ENCODE data around the gene REX1BD. TPM values are rescaled to one million over a fixed set of nuclear protein-coding genes. Genes with fewer than 3 reads are reported as not detected.
A peak's percentile ranks its signal among the peaks of the same experiment; 100 is the strongest.

The REX1BD gene
- total and polyA plus RNA-seq, 2 of the 13 experiments (the other 11 are each of a cell fraction or from before 2014, with no cell fraction given), result 7.5 to 25.4 TPM

- no peak for TF ChIP-seq ZBED4 (CRISPR knock-in tag; IDR thresholded peaks at IDR 0.05; ENCODE audit: borderline replicate concordance)
- TF ChIP-seq KDM5A (IDR thresholded peaks at IDR 0.05; ENCODE audit: borderline replicate concordance, low read length), result no peak
- no peak for TF ChIP-seq ZIK1 (CRISPR knock-in tag; IDR thresholded peaks at IDR 0.05; ENCODE audit: borderline replicate concordance, low read depth)
- peak; percentile 10; the same call in 1 of the 2 replicates for TF ChIP-seq ZNF362 (CRISPR knock-in tag; IDR thresholded peaks at IDR 0.05; ENCODE audit: borderline replicate concordance)
Measured at GRCh38 chr19:18551631-18552030, 37.0 kb upstream of the REX1BD start (continued).

GRCh38 chr19:18557411-18558201, 31.0 kb upstream of the REX1BD start, which contains the start of gene KXD1:
TSS of gene KXD1 (plus strand) at chr19:18557870. CDS start at chr19:18562057, 4,187 bp downstream.
- 2% methylated on average over 36 of the region's 58 CpGs for WGBS (ENCODE audit: low lambda C conversion rate)
- POLR2A ChIA-PET, result interaction anchor here (0.6 to 3.0 kb wide), 16 partner anchors 13 to 362 kb away, joined by 3 to 55 read pairs (median 4); partner anchors contain the start of genes COPE, DDX49, ELL and REX1BD
- ATAC-seq (peak; percentile 95), FAIRE-seq (peak; percentile 87), DNase-seq (ENCODE audit: low spot score) (peak; percentile 95)
- Histone ChIP-seq H4K20me1 (ENCODE audit: insufficient read depth, low read length) (no peaks in the 10 kb centered on the region), H2AFZ (ENCODE audit: low read length) (no peak within 1 kb of the TSS), H3K4me1 (ENCODE audit: insufficient read depth, low read length) (peaks cover 44% of the 10 kb centered on the region), H3K27ac (ENCODE audit: extremely low read length, insufficient read depth, low read length) (peak within 1 kb of the TSS; percentile 50), H3K9ac (ENCODE audit: insufficient read depth, low read depth, low read length) (peak within 1 kb of the TSS; percentile 81), H3K36me3 (replicated peaks in 1 of 2; ENCODE audit: control insufficient read depth in 1 of 2, insufficient read depth in 2 of 2, low read length in 2 of 2) (peaks cover 4 to 9% of the 10 kb centered on the region in 2 experiments; a peak in 3 of 5 replicates), H3K27me3 (ENCODE audit: control insufficient read depth in 1 of 2, insufficient read depth in 2 of 2, low read length in 2 of 2) (no peaks in the 10 kb centered on the region; a peak in 1 of 5 replicates), H3K9me3 (ENCODE audit: low read length) (no peaks in the 10 kb centered on the region), H3K79me2 (ENCODE audit: insufficient read depth, low read length) (peaks cover 21% of the 10 kb centered on the region), H3K4me3 (replicated peaks in 1 of 3; ENCODE audit: insufficient read depth in 1 of 3, low read depth in 2 of 3, low read length in 3 of 3) (peak within 1 kb of the TSS; percentile 69 to 90 (median 86)), H3K4me2 (ENCODE audit: low read depth, low read length) (peak within 1 kb of the TSS; percentile 83)
- BruUV-seq (replicated peaks), result no TSS peak
- CTCF ChIA-PET (ENCODE audit: low intra/inter-chr PET ratio, low total read pairs), result no interaction called here
- in situ Hi-C loops (cut with HindIII; ENCODE audit: extremely low pct_ligation_motif_present, low pct_unique_long_range_greater_than_20kb), result no loop called here
- intact Hi-C loops (cut with micrococcal nuclease; ENCODE audit: unreplicated experiment), result loop anchor here (1.0 to 2.0 kb wide), 3 partner anchors 15 to 88 kb away; partner anchors contain the start of genes ELL and FKBP8
- TF ChIP-seq MAX (IDR thresholded peaks at IDR 0.05), result peak; percentile 90
- TF ChIP-seq NFYC (CRISPR knock-in tag; IDR thresholded peaks at IDR 0.05), result peak; percentile 78
- TF ChIP-seq ZFP62 (CRISPR knock-in tag; IDR thresholded peaks at IDR 0.05), result no peak
- TF ChIP-seq ZBTB20 (CRISPR knock-in tag; IDR thresholded peaks at IDR 0.05; ENCODE audit: borderline replicate concordance, low read depth), result peak; percentile 69; the same call in 1 of the 2 replicates
- no peak for TF ChIP-seq FOXK2 (IDR thresholded peaks at IDR 0.05)
- TF ChIP-seq ATF5 (CRISPR knock-in tag; IDR thresholded peaks at IDR 0.05; ENCODE audit: low read depth), result no peak
- TF ChIP-seq MAF1 (CRISPR knock-in tag; IDR thresholded peaks at IDR 0.05; ENCODE audit: borderline replicate concordance), result no peak
- no peak for TF ChIP-seq ZMAT5 (CRISPR knock-in tag; IDR thresholded peaks at IDR 0.05; ENCODE audit: borderline replicate concordance, low read depth)
- no peak for TF ChIP-seq RELA (CRISPR knock-in tag; IDR thresholded peaks at IDR 0.05)
- no peak for TF ChIP-seq RARA (CRISPR knock-in tag; IDR thresholded peaks at IDR 0.05)
- peak; percentile 100 for TF ChIP-seq ZNF629 (CRISPR knock-in tag; conservative IDR thresholded peaks at IDR 0.05)
